Endometrial microvascular endothelial cells (primary cell): ENCODE results near the gene LCN12. TPM values are rescaled to one million over a fixed set of nuclear protein-coding genes. Genes with fewer than 3 reads are reported as not detected.
"Not testable (repeated sequence)": the region's sequence is repeated elsewhere in the genome, so short reads cannot be mapped to it uniquely, and the experiment has no call there.

Source experiments
- in situ Hi-C: cut with HindIII; loops from 2 replicates; pipeline ENCODE4 v1.10.0; 2017; ENCODE audit warnings: low sequenced_read_pairs, low pct_unique_long_range_greater_than_20kb; ENCODE audit errors: inconsistent ontology term
- total RNA-seq: library from RNA; depleted of rRNA; stranded (reverse); fragments of >200 nt; gene quantifications from one replicate; pipeline ENCODE4 v1.2.3, GENCODE V29; 2015; ENCODE audit errors: inconsistent ontology term

Gene LCN12
- total RNA-seq, 1 donor from 2014 or later: not detected

GRCh38 chr9:136995362-136995761, 43.3 kb downstream of the LCN12 start:
- in situ Hi-C loops: no loop called here

DNA sequence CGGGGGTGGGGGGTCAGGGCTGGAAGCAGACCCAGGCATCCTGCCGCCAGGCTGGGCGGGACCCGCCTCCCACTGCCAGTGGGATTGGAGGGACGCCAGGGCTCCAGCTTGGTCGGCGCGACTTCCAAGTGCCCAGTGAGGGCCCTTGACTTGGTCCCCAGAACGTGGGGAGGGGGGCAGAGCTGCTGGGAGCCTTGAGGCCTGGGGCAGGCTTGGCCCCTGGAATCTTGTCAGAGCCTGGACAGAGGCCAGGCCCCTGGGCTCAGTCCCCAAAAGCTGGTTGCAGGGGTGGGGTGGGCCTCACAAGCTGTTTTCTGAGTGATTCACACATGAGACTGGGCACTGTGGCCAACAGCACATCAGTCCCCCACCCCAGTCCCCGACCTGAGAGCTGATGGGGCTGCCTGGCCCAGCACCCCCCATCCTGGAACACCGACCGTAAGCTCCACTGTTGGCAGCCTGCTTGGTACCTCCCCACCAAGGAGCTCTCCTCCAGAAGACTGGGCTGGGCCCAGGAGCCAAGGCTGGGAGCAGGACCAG, 43.8 kb downstream of the LCN12 start:
- in situ Hi-C loops: no loop called here

- in situ Hi-C loops: no loop called here
Measured at GRCh38 chr9:136996361-136997292, 44.6 kb downstream of the LCN12 start, which contains the start of gene CLIC3. TSS of gene CLIC3 (minus strand) at chr9:136996568. CDS start at chr9:136996543, 25 bp downstream.

DNA sequence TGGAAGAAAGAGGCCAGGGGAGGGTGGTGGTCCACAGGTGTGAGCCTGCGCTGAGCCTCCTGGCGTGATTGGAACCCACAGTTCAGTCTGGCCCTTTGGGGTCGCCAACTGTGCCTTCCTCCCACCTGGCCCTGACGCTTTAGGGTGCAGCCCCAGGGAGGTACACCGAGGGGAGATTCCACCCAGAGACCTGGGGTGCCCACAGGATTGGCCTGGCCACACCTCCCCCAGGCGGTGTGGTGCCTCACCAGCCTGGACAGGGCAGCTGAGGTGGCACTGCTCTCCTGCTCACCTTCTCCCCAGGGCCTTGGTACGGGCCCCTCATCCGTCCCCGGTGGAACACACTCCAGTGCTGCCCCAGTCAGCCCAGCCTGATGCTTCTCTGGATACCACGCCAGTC, 45.3 kb downstream of the LCN12 start:
- in situ Hi-C loops: no loop called here

GRCh38 chr9:136997830-136998234, 45.8 kb downstream of the LCN12 start:
- in situ Hi-C loops: no loop called here

DNA sequence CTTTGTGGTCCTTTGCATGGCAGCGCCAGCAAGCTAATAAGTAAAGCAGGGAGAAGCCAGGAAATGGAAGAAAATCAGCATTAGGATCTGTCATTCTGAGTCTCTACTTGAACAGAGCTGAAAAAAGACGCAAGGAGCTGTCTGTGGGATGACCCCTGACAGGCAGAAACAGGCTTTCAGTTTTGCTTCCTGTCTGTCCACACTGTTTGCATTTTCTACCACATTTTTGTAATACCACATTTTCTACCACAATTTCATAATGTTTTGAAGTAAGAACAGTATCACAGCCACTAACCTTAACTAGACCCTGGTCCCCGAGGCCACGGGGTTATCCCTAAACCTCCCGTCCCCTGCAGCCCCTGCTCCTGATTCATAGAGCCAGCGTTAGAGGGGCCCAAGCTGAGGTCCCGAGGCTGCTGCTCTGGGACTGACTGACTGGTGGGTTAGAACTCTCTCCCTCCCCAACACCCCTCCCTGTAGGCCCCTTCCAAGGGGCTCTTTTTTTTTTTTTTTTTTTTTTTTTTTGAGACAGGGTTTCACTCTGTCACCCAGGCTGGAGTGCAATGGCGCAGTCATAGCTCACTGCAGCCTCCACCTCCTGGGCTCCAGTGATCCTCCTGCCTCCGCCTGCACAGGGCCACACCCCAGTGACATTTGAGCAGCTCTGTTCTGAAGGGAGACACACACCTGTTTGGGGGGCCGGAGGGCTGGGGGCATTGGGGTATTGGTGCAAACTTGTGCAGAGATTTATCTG, 48.3 kb downstream of the LCN12 start:
- in situ Hi-C loops: no loop called here

- in situ Hi-C loops: no loop called here
Measured at GRCh38 chr9:137001857-137002645, 50.0 kb downstream of the LCN12 start.

GRCh38 chr9:137002646-137003041, 50.6 kb downstream of the LCN12 start:
- in situ Hi-C loops: no loop called here

GRCh38 chr9:137004285-137004684, 52.2 kb downstream of the LCN12 start:
- in situ Hi-C loops: not testable (repeated sequence)

Other genes starting within 250 kb of the LCN12 start
- gene DIPK1B, start 239.7 kb upstream of the LCN12 start, total RNA-seq: 44.5 TPM
- not detected for gene LCN10, start 209.3 kb upstream of the LCN12 start, total RNA-seq
- gene LCN6, start 203.7 kb upstream of the LCN12 start, total RNA-seq: not detected
- not detected for gene LCN8, start 194.0 kb upstream of the LCN12 start, total RNA-seq
- gene LCN15, start 187.8 kb upstream of the LCN12 start, total RNA-seq: not detected
- 72.7 TPM for gene TMEM141, start 160.9 kb upstream of the LCN12 start, total RNA-seq
- not detected for gene CCDC183, start 155.9 kb upstream of the LCN12 start, total RNA-seq
- 125 TPM for gene RABL6, start 144.3 kb upstream of the LCN12 start, total RNA-seq
- 0.46 TPM for gene AJM1, start 109.8 kb upstream of the LCN12 start, total RNA-seq
- 95.9 TPM for gene PHPT1, start 102.9 kb upstream of the LCN12 start, total RNA-seq
- gene MAMDC4, start 99.9 kb upstream of the LCN12 start, total RNA-seq: 1.0 TPM
- gene EDF1, start 86.0 kb upstream of the LCN12 start, total RNA-seq: 440 TPM
- gene TRAF2, start 65.8 kb upstream of the LCN12 start, total RNA-seq: 16.7 TPM
- gene FBXW5, start 7.5 kb upstream of the LCN12 start, total RNA-seq: 212 TPM
- gene C8G, start 7.0 kb upstream of the LCN12 start, total RNA-seq: not detected
- gene PTGDS, start 25.2 kb downstream of the LCN12 start, total RNA-seq: not detected
- gene LCNL1, start 30.7 kb downstream of the LCN12 start, total RNA-seq: not detected
- gene PAXX, start 40.1 kb downstream of the LCN12 start, total RNA-seq: 49.0 TPM
- gene CLIC3, start 44.3 kb downstream of the LCN12 start, total RNA-seq: 4.8 TPM
- gene ABCA2, start 76.0 kb downstream of the LCN12 start, total RNA-seq: 4.0 TPM
- not detected for gene FUT7, start 79.8 kb downstream of the LCN12 start, total RNA-seq
- gene NPDC1, start 93.9 kb downstream of the LCN12 start, total RNA-seq: 65.7 TPM
- gene ENTPD2, start 101.8 kb downstream of the LCN12 start, total RNA-seq: not detected
- gene SAPCD2, start 118.3 kb downstream of the LCN12 start, total RNA-seq: 38.5 TPM
- gene UAP1L1, start 125.2 kb downstream of the LCN12 start, total RNA-seq: 13.8 TPM
- gene MAN1B1, start 134.7 kb downstream of the LCN12 start, total RNA-seq: 106 TPM
- gene DPP7, start 162.5 kb downstream of the LCN12 start, total RNA-seq: 99.2 TPM
- gene GRIN1, start 186.9 kb downstream of the LCN12 start, total RNA-seq: not detected
- gene LRRC26, start 217.8 kb downstream of the LCN12 start, total RNA-seq: not detected
- gene TMEM210, start 219.8 kb downstream of the LCN12 start, total RNA-seq: not detected
- 14.9 TPM for gene ANAPC2, start 236.3 kb downstream of the LCN12 start, total RNA-seq
- gene SSNA1, start 236.4 kb downstream of the LCN12 start, total RNA-seq: 117 TPM
- gene TPRN, start 248.5 kb downstream of the LCN12 start, total RNA-seq: 8.8 TPM